KOPT-K1 (cell line): Measurements from ENCODE around the gene AP5S1.
"Not testable (repeated sequence)": the region's sequence is repeated elsewhere in the genome, so short reads cannot be mapped to it uniquely, and the experiment has no call there.

Experiments
- H3K27ac ChIP-seq: fragments of 200-600 bp; sonication (generic); 2 replicates; pipeline ENCODE4 v1.5.1; 2016; ENCODE audit warnings: antibody characterized with exemption, mild to moderate bottlenecking, low read depth, low read length; ENCODE audit not compliant: poor library complexity, severe bottlenecking
- H3K36me3 ChIP-seq: fragments of 200-600 bp; sonication (generic); 2 replicates; pipeline ENCODE4 v1.5.1; 2017; ENCODE audit warnings: antibody characterized with exemption, mild to moderate bottlenecking, low read length, moderate library complexity; ENCODE audit not compliant: insufficient read depth
- H3K9me3 ChIP-seq: fragments of 200-600 bp; sonication (generic); 2 replicates; pipeline ENCODE4 v1.5.1; 2017; ENCODE audit warnings: antibody characterized with exemption, low read length, mild to moderate bottlenecking; ENCODE audit not compliant: insufficient read depth, poor library complexity, severe bottlenecking

The AP5S1 gene

GRCh38 chr20:3786126-3786484, 34.2 kb upstream of the AP5S1 start:
- peak overlapping the region; percentile 63 for H3K27ac ChIP-seq
- no peaks in the 10 kb centered on the region for H3K9me3 ChIP-seq
- peaks cover 17% of the 10 kb centered on the region for H3K36me3 ChIP-seq

GRCh38 chr20:3786665-3787323, 33.6 kb upstream of the AP5S1 start, which contains the start of gene CENPB:
Gene CENPB (minus strand): TSS chr20:3786740. CDS start chr20:3786483, 257 bp downstream.
- Histone ChIP-seq H3K36me3 (peaks cover 17% of the 10 kb centered on the region), H3K9me3 (no peaks in the 10 kb centered on the region), H3K27ac (peak within 1 kb of the TSS; percentile 63)

- Histone ChIP-seq H3K9me3 (no peaks in the 10 kb centered on the region), H3K27ac (peak overlapping the region; percentile 33), H3K36me3 (peaks cover 17% of the 10 kb centered on the region)
Observed at GRCh38 chr20:3787324-3788014, 32.9 kb upstream of the AP5S1 start.

- Histone ChIP-seq H3K36me3 (peaks cover 15% of the 10 kb centered on the region), H3K27ac (no peak overlapping the region), H3K9me3 (no peaks in the 10 kb centered on the region)
Observed at GRCh38 chr20:3788685-3789155, 31.6 kb upstream of the AP5S1 start.

- peaks cover 13% of the 10 kb centered on the region for H3K36me3 ChIP-seq
- not testable (repeated sequence) for H3K9me3 ChIP-seq, H3K27ac ChIP-seq
Observed at GRCh38 chr20:3789201-3789600, 31.1 kb upstream of the AP5S1 start.

- Histone ChIP-seq H3K27ac (peak overlapping the region; percentile 90), H3K36me3 (peaks cover 13% of the 10 kb centered on the region)
- not testable (repeated sequence) for H3K9me3 ChIP-seq
Observed at GRCh38 chr20:3794168-3794567, 26.2 kb upstream of the AP5S1 start.

GRCh38 chr20:3794701-3795420, 25.5 kb upstream of the AP5S1 start:
- peaks cover 20% of the 10 kb centered on the region for H3K36me3 ChIP-seq
- H3K27ac ChIP-seq: peak overlapping the region; percentile 90
- no peaks in the 10 kb centered on the region for H3K9me3 ChIP-seq

- H3K9me3 ChIP-seq: no peaks in the 10 kb centered on the region
- H3K36me3 ChIP-seq: peaks cover 29% of the 10 kb centered on the region
- H3K27ac ChIP-seq: peak within 1 kb of the TSS; percentile 90
Observed at GRCh38 chr20:3795511-3796468, 24.6 kb upstream of the AP5S1 start, which contains the start of gene CDC25B. Gene CDC25B (plus strand): TSS chr20:3796310. CDS start chr20:3796532, 222 bp downstream.

GRCh38 chr20:3796477-3797225, 23.7 kb upstream of the AP5S1 start:
- Histone ChIP-seq H3K9me3 (no peaks in the 10 kb centered on the region), H3K36me3 (peaks cover 38% of the 10 kb centered on the region), H3K27ac (peak overlapping the region; percentile 90)

- peaks cover 43% of the 10 kb centered on the region for H3K36me3 ChIP-seq
- H3K27ac ChIP-seq: peak overlapping the region; percentile 90
- no peaks in the 10 kb centered on the region for H3K9me3 ChIP-seq
Observed at GRCh38 chr20:3797226-3797545, 23.2 kb upstream of the AP5S1 start.

- Histone ChIP-seq H3K9me3 (no peaks in the 10 kb centered on the region), H3K36me3 (peaks cover 49% of the 10 kb centered on the region), H3K27ac (peak overlapping the region; percentile 90)
Observed at GRCh38 chr20:3797592-3798372, 22.6 kb upstream of the AP5S1 start.

GRCh38 chr20:3798373-3798768, 22.0 kb upstream of the AP5S1 start:
- H3K36me3 ChIP-seq: peaks cover 55% of the 10 kb centered on the region
- no peaks in the 10 kb centered on the region for H3K9me3 ChIP-seq
- H3K27ac ChIP-seq: peak overlapping the region; percentile 90

GRCh38 chr20:3798908-3799248, 21.5 kb upstream of the AP5S1 start:
- Histone ChIP-seq H3K36me3 (peaks cover 60% of the 10 kb centered on the region), H3K27ac (peak overlapping the region; percentile 90), H3K9me3 (no peaks in the 10 kb centered on the region)
